Stimulated activated CD4-positive, alpha-beta T cell treated with anti-CD3 and anti-CD28 coated beads, Interleukin-12 subunit alpha, Interleukin-12 subunit beta, amount 100 ng/mL, for 4 hours (primary cell): ENCODE results near the gene CHRNE.

ENCODE experiments used
- DNase-seq: peaks from one replicate; pipeline ENCODE4 v3.0.0-alpha.2; 2020

The CHRNE gene

DNA sequence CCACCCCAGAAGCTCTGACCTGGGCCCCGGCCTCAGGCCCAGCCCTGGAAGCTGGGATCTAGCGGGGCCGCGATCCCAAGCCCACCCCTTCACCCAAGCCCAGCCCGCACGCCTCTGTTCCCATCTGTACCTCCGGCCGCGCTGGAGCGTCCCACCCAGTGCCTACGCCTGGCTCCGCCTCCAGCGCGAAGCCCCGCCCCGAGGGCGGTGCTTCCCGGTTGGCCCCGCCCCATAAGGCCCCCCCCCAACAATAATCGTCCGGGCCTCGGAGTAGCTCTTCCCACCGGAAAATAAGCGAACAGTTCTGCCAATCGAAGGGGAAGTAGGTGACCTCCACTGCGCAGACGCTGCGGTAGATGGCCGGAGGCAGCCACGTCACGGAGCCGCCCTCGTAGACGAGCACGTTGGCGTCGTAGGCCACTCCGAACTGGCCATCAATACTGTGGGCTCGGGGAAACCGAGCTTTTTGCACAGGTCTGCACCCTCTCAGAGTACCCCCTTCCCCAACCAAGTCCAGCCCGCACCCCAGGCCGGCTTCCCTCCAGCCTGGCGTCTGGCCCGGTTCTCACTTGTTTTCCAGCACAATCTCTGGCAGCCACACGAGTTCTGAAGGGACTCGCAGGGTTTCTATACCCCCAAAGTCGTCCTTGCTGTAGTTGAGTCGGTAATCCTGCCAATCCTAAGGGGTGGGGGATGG, 1.1 kb downstream of the CHRNE start:
- peak; percentile 17 for DNase-seq

- DNase-seq, result no peak
Measured at GRCh38 chr17:4901108-4901647, 1.7 kb downstream of the CHRNE start.

- peak; percentile 26 for DNase-seq
Measured at GRCh38 chr17:4900231-4901107, 2.4 kb downstream of the CHRNE start.

DNA sequence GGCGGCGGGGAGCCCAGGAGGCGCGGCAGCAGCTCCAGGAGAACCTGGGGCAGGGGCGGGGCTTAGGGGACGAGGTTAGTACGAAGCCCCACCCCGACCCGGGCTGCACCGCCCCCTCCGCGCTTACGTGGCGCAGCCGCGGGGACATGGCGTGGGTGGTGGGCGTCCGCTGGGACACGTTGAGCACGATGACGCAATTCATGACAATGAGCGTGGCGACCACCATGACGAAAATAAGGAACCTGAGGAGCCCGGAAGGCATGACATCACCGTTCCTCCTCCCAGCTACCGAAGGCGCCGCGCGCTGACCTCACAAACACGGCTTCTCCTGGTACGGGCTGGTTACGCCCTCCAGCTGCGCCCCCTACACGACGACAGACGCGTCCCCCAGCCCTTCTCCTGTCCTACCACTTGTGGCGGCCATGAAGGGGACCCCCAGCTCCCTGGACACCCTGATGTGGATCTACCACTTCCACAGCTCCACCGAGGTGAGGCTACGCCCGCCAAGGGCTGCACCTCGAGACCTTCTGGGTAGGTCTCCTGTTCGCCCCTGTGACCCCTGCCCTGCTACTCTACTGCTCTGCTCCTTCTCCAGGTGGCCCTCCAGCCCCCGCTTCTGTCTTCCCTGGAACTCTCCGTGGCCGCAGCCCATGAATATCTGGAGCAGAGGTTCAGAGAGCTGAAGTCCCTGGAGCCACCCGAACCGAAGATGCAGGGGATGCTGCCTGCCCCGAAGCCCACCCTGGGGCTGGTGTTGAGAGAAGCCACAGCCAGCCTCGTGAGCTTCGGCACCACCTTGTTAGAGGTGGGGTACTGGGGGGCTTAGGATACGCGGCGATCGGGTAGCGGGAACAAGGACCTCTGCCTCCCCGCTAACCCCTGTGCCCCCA, 3.3 kb downstream of the CHRNE start, which contains the start of gene C17orf107:
C17orf107 (plus strand) TSS at position 196 of the 890 bp plus-strand sequence; CDS start at position 423, 227 bp downstream.
- peak; percentile 95 for DNase-seq

GRCh38 chr17:4898927-4899326, 4.0 kb downstream of the CHRNE start:
- peak; percentile 14 for DNase-seq

GRCh38 chr17:4898351-4898750, 4.5 kb downstream of the CHRNE start:
- no peak for DNase-seq

- DNase-seq, result no peak
Measured at GRCh38 chr17:4897785-4898184, 5.1 kb downstream of the CHRNE start.

DNA sequence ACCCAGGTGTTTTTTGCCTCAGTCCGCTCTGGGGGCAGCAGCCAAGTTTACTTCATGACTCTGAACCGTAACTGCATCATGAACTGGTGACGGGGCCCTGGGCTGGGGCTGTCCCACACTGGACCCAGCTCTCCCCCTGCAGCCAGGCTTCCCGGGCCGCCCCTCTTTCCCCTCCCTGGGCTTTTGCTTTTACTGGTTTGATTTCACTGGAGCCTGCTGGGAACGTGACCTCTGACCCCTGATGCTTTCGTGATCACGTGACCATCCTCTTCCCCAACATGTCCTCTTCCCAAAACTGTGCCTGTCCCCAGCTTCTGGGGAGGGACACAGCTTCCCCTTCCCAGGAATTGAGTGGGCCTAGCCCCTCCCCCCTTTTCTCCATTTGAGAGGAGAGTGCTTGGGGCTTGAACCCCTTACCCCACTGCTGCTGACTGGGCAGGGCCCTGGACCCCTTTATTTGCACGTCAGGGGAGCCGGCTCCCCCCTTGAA, 5.7 kb downstream of the CHRNE start:
- DNase-seq, result no peak

DNA sequence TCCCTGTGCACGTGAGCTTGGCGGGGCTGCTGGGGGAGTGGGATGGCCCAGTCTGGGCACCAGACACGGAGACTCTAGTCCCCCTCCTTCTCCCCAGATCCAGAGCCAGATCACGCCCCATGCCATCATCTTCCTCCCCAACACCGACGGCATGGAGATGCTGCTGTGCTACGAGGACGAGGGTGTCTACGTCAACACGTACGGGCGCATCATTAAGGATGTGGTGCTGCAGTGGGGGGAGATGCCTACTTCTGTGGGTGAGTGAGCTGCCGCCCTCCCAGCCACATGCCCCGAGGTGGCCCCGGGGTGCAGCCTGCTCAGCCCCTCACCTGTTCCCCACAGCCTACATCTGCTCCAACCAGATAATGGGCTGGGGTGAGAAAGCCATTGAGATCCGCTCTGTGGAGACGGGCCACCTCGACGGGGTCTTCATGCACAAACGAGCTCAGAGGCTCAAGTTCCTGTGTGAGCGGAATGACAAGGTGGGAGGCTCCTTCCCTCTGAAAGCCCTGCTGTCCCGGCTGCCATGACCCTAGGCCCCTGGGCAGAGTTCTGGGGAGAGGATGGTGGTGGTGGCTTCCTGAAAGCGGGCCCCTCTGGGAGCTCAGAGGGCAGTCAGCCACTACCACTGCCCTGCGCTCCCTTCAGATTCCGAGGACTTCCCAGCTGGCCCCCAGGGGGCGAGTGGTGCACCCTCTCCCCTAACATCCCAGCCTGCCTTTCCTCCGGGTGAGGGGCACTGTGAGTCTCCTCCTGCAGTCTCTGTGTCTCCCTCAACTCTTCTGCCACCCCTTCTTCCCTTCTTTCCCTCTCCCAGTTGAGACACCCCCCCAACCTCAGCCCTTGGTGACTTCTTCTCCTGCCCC, 6.3 kb downstream of the CHRNE start:
- DNase-seq, result no peak

- DNase-seq, result no peak
Measured at GRCh38 chr17:4895657-4896331, 7.1 kb downstream of the CHRNE start.

DNA sequence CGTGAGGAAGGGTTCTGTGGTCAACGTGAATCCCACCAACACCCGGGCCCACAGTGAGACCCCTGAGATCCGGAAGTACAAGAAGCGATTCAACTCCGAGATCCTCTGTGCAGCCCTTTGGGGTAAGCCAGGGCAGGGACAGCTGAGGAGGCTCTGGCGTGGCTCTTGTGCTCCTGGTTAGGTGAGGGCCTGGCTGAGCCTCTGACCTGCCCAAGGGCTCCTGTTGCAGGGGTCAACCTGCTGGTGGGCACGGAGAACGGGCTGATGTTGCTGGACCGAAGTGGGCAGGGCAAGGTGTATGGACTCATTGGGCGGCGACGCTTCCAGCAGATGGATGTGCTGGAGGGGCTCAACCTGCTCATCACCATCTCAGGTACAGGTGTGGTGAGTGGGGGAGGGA, 7.8 kb downstream of the CHRNE start:
- DNase-seq, result no peak

- no peak for DNase-seq
Measured at GRCh38 chr17:4893721-4894560, 9.0 kb downstream of the CHRNE start.

DNA sequence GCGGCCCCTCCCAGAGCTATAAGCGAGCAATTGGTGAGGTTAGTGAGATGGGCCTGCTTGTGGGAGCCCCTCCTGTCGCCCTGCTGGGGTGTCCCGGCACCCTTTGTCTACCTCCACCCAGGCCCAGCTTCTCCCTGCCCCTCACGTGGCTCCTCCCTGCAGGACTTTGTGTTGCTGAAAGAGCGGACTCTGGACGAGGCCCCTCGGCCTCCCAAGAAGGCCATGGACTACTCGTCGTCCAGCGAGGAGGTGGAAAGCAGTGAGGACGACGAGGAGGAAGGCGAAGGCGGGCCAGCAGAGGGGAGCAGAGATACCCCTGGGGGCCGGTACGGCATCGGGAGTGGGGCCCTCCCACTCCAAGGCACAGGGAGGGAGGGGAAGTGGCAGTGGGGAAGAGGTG, 9.6 kb downstream of the CHRNE start:
- DNase-seq, result no peak

DNA sequence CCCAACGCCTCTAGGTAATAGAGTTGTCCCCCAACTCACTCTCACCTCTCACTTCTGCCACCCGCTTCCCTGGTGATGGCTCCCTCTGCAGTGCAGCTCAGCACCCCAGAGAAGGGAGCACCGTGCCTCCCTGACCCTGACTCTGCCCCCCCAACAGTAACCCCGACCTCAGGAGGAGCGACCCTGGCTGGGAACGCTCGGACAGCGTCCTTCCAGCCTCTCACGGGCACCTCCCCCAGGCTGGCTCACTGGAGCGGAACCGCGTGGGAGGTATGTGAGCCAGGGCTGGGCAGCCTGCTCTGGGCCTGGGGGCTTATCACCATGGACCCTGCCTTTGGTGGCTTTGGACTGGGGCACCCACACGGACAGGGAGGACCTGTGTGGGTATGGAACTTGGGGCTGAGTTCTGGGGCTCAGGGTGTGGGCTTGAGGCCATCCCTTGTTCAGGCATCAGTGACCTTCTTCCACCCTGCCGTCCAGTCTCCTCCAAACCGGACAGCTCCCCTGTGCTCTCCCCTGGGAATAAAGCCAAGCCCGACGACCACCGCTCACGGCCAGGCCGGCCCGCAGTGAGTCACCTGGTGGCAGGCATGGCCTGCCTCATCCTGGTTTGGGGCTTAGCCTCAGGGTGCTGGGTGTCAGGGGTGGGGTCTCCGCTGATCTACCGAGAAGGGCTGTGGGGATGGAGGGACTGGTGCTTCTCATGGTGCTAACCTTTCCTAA, 10.2 kb downstream of the CHRNE start:
- DNase-seq, result no peak

- no peak for DNase-seq
Measured at GRCh38 chr17:4891411-4892410, 11.2 kb downstream of the CHRNE start.

DNA sequence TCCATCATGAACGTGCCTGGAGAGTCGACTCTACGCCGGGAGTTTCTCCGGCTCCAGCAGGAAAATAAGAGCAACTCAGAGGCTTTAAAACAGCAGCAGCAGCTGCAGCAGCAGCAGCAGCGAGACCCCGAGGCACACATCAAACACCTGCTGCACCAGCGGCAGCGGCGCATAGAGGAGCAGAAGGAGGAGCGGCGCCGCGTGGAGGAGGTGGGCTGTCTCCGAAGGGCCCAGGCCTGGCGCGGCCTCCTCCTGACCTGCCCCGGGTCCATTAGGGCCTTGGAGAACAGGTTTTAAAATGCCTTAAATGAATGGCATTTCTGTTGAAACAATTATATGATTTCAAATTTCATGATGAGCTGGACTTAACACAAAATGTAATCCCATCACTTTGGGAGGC, 15.3 kb downstream of the CHRNE start:
- no peak for DNase-seq

DNA sequence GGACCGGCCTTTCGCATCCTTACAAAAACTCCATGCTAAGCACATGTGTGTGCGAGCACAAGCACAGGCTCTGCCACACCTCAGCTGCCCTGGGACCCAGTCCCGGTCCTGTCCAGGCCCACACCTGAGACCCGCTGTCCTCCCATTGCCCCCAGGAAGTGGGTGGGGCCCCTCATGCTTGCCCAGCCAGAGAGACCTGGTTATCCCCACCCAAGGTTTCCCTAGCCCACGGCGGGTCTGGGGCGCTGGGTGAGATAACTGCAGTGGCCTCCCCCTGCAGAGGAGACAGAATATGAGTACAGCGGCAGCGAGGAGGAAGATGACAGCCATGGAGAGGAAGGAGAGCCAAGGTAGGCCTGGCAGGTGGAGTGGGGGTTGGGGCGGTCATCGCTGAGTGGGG, 16.1 kb downstream of the CHRNE start:
- no peak for DNase-seq

DNA sequence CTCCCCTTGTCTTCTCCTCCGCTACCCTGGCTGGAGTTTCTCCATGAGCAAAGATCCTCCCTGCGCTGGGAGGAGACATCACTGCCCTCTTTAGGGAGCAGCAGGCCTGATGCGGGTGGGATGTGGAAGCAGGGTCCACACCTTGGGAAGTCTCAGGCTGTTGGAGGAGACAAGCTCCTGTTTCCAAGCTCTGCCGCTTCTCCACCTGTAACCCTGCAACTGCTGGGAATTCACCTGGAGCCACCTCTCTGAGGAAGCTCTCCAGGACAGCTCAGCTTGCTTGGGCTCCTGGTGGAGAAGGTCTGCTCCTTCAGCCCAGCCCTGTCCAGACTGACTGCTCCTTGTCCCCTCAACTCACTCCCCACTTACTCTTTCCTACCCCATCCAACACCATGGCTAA, 18.4 kb downstream of the CHRNE start:
- DNase-seq, result no peak
